ENCODE data around the gene DCUN1D4.

DNA sequence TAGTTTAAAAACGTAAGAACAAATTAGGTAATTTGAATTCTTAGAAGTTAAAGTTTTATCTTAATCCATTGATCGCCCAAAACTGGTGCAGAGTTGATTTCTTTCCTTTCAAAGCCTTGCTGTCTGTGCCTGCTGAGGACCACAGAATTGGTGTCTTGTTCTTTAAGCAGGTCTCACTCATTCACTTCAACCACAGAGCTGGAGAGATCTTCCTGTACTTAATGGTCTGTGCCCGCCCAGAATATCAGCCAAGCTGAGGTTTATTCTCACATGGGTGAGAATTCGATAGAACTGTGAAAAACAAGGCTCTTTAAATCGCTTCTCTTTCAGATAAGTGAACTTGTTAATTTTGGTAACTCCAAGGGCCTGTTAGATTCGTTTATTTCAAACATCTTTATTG, 31.6 kb downstream of the DCUN1D4 start:
- TF ChIP-seq, protein P1, sequence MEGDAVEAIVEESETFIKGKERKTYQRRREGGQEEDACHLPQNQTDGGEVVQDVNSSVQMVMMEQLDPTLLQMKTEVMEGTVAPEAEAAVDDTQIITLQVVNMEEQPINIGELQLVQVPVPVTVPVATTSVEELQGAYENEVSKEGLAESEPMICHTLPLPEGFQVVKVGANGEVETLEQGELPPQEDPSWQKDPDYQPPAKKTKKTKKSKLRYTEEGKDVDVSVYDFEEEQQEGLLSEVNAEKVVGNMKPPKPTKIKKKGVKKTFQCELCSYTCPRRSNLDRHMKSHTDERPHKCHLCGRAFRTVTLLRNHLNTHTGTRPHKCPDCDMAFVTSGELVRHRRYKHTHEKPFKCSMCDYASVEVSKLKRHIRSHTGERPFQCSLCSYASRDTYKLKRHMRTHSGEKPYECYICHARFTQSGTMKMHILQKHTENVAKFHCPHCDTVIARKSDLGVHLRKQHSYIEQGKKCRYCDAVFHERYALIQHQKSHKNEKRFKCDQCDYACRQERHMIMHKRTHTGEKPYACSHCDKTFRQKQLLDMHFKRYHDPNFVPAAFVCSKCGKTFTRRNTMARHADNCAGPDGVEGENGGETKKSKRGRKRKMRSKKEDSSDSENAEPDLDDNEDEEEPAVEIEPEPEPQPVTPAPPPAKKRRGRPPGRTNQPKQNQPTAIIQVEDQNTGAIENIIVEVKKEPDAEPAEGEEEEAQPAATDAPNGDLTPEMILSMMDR (IDR thresholded peaks at IDR 0.05; ENCODE audit: low read depth, low read length, poor library complexity, severe bottlenecking), result no peak
- no peak for TF ChIP-seq EZH2phosphoT487 (IDR thresholded peaks at IDR 0.05; ENCODE audit: borderline replicate concordance, low read length)
